ENCODE results near the gene SYCE3. TPM values are rescaled to one million over a fixed set of nuclear protein-coding genes. Genes with fewer than 3 reads are reported as not detected.

SYCE3 gene
- total and polyA plus RNA-seq, 9 of the 15 experiments (the other 6 are each of a cell fraction or from before 2014, with no cell fraction given): 0.56 TPM; not detected in 8

GRCh38 chr22:50526108-50526833, 36.4 kb downstream of the SYCE3 start (continued):
- TF ChIP-seq ZBTB5 (IDR thresholded peaks at IDR 0.05) (no peak), ZNF717 (CRISPR knock-in tag; IDR thresholded peaks at IDR 0.05) (no peak), ARID4B (CRISPR knock-in tag; IDR thresholded peaks at IDR 0.05) (0 out of 2 replicates have a peak, but pooled peaks have one; percentile 32), MYC (IDR thresholded peaks at IDR 0.05; ENCODE audit: low read depth, low read length) (peak; percentile 83), MYC (CRISPR knock-in tag; IDR thresholded peaks at IDR 0.05; ENCODE audit: borderline replicate concordance, low read depth) (no peak; the same call in 1 of the 2 replicates), ZNF740 (CRISPR knock-in tag; IDR thresholded peaks at IDR 0.05) (no peak; the same call in 1 of the 2 replicates), ZNF740 (tag; IDR thresholded peaks at IDR 0.05) (peak in 1 of 2 experiments; percentile 70; a peak in 2 of 4 replicates), CCAR2 (IDR thresholded peaks at IDR 0.05; ENCODE audit: low read depth, low read length) (no peak), POLR2A (conservative IDR thresholded peaks at IDR 0.05) (no peak), NELFE (IDR thresholded peaks at IDR 0.05; ENCODE audit: insufficient read depth, insufficient read length) (no peak), VEZF1 (CRISPR knock-in tag; IDR thresholded peaks at IDR 0.05) (peak; percentile 69), CSDE1 (IDR thresholded peaks at IDR 0.05) (no peak), ELF4 (CRISPR knock-in tag; IDR thresholded peaks at IDR 0.05) (no peak)

Data from K562 (cell line).